ENCODE measurements around the gene PRKAA1.
"Not testable (repeated sequence)": the region's sequence is repeated elsewhere in the genome, so short reads cannot be mapped to it uniquely, and the experiment has no call there.

Gene PRKAA1

GRCh38 chr5:40720069-40720468 is 78.1 kb downstream of the PRKAA1 start:
- DNase-seq = no peak

- no peak for DNase-seq
These were observed 80.9 kb downstream of the PRKAA1 start for GRCh38 chr5:40717281-40717680.

- no peak for DNase-seq
These were observed 81.6 kb downstream of the PRKAA1 start for GRCh38 chr5:40716590-40716989.

- DNase-seq = no peak
These were observed 82.2 kb downstream of the PRKAA1 start for GRCh38 chr5:40716000-40716399.

- no peak for DNase-seq
These were observed 84.2 kb downstream of the PRKAA1 start for GRCh38 chr5:40714001-40714400.

GRCh38 chr5:40710575-40710974 is 87.6 kb downstream of the PRKAA1 start:
- DNase-seq = not testable (repeated sequence)
